Left ventricle myocardium superior (tissue), 1 donor: ENCODE measurements around the gene GALNT2. TPM values are rescaled to one million over a fixed set of nuclear protein-coding genes. Genes with fewer than 3 reads are reported as not detected.

ENCODE experiments used
- ATAC-seq: fragments of 200-7000 bp; cut with Tn5 transposase; one replicate; pipeline ENCODE4 v1.9.1; 2020; ENCODE audit warnings: mild to moderate bottlenecking, moderate library complexity
- DNase-seq: peaks from one replicate; pipeline ENCODE4 v3.0.0-alpha.2; 2020
- intact Hi-C: fragments of 100-400 bp; cut with micrococcal nuclease; formaldehyde crosslinking; loops from one replicate; pipeline ENCODE4 v1.11.0; 2022
- total RNA-seq: library from RNA; stranded (reverse); fragmentation: NEBNext Ultra II Directional; extraction: Animal tissue kit (Norgen Biotek cat#: 25700); gene quantifications from one replicate; pipeline ENCODE4 v1.2.1, GENCODE V29; 2021
- donor health status: DM: no; HTN: yes; CAD: no; lungs with severe emphysema.

Gene GALNT2
- total RNA-seq, 1 donor from 2014 or later = 22.0 TPM

DNA sequence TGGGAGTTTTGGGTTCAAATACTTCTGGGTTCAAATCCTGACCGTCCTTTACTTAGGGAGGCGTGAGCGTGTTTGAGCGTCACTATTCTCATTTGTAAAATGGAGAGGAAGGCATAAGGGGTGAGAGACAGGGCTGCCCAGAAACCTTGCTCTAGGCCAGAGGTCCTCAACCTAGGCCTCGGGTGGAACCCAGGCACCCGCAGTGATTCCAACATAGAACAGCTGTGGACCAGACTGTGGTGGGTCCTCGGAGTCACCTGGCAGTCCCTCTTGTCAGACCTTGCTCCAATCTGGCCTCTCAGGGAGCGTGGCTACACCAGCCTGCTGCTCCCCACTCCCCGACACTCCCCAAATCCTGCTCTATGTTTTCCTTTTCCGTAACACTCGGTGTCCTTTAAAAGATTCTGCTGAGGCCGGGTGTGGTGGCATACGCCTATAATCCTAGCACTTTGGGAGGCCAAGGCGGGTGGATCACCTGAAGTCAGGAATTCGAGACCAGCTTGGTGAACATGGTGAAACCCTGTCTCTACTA lies 242.7 kb downstream of the GALNT2 start:
- intact Hi-C loops = loop anchor here (10.0 kb wide), 1 partner anchor 645 kb away; no protein-coding TSS in a partner anchor
- ATAC-seq (no peak), DNase-seq (no peak)

- DNase-seq (peak; percentile 86), ATAC-seq (peak; percentile 92)
- intact Hi-C loops = no loop called here
Observed at GRCh38 chr1:230310381-230311163, 243.5 kb downstream of the GALNT2 start.

- ATAC-seq (no peak), DNase-seq (no peak)
- intact Hi-C loops = no loop called here
Observed at GRCh38 chr1:230312676-230313075, 245.6 kb downstream of the GALNT2 start.

GRCh38 chr1:230313453-230314141 lies 246.6 kb downstream of the GALNT2 start:
- no peak for ATAC-seq
- intact Hi-C loops = no loop called here
- DNase-seq = no peak

DNA sequence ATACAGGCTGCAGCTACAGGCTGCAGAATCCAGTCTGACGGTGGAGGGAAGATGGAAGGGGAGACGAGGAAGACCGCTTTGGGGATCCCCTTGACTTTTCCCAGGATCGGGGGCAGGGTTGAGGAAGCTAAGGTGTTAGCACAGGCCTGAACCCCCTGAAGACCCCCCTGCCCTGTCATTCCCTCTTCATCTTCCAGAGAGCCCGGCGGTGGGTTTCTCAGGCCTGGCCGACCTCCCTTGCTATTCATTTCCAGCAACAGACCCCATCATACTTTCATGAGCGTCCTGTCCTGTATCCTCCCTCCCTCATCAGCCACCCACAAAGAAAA lies 247.1 kb downstream of the GALNT2 start:
- no peak for DNase-seq

GRCh38 chr1:230315099-230315498 lies 248.1 kb downstream of the GALNT2 start:
- intact Hi-C loops = no loop called here
- ATAC-seq (no peak), DNase-seq (no peak)

More for the DNA sequence above, 247.1 kb downstream of the GALNT2 start:
- ATAC-seq = no peak
- intact Hi-C loops = no loop called here

GRCh38 chr1:230316864-230317745 lies 250.1 kb downstream of the GALNT2 start:
- intact Hi-C loops = no loop called here
- ATAC-seq (no peak), DNase-seq (no peak)

- ATAC-seq = no peak
- intact Hi-C loops = no loop called here
- DNase-seq = no peak
Observed at GRCh38 chr1:230317823-230318819, 251.1 kb downstream of the GALNT2 start.

DNA sequence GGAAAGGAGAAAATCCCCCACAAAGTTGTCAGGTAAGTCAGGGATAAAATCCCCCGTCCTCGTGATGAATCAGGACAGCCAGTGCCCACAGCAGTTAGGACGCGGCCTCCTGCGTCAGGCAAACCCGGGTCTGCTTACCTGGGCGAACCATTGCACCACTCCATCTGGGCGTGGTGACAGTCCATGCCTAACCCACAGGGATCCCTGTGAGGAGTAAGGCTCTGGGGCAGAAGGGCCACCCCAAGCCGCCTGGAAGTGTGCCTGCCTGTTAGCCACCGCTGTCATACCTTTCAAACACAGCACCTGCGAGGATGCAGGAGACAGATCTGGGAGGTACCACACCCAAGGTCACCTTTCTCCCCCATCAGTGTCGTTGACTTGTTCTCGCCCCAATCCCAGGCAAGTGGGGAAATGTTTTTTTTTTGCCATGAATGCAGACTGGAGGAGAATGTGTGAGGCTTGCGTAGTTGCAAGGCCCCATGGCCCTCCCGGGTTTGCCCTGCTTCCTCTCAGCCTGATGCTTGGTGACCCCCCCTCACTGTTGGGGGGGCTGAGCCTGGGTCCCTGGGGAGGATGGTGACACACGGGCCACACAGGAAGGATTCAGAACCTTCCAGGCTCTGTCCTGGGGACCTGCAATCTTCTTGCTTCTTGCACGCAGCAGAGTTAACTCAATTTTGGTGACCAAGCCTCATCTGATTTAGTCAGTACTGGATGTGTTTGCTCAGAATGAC lies 252.1 kb downstream of the GALNT2 start:
- intact Hi-C loops = no loop called here
- DNase-seq = no peak
- no peak for ATAC-seq

DNA sequence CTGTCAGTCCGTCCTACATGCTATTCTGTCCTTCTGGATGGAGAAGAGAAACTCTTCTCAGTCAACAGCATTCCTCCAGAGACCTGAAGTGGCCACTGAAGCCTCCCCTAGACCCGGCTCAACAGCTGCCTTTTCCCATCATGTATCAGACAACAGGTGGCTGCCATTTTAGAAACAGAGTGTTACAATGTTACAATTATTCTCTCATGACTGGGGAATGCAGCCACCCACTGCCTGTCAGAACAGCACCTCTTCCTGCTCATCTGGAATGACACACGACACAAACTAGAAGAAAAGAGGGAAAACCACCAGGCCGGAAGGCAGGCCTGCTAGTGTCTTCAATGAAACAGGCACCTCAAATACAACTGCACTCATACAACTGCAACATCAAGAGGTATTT lies 253.8 kb downstream of the GALNT2 start:
- intact Hi-C loops = no loop called here
- ATAC-seq (no peak), DNase-seq (no peak)

DNA sequence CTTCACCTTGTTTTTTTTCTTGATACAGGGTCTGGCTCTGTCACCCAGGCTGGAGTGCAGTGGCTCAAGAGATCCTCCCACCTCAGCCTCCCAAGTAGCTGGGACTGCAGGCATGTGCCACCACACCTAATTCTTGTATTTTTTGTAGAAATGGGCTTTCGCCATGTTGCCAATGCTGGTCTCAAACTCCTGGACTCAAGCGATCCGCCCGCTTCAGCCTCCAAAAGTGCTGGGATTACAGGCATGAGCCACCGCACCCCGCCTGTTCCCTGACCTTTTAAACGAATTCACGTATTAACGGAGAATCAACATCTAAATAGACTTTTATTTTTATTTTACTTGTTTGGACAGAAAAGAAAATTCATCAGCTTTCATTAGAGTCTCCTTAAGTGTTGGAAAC lies 254.3 kb downstream of the GALNT2 start:
- no peak for ATAC-seq

DNA sequence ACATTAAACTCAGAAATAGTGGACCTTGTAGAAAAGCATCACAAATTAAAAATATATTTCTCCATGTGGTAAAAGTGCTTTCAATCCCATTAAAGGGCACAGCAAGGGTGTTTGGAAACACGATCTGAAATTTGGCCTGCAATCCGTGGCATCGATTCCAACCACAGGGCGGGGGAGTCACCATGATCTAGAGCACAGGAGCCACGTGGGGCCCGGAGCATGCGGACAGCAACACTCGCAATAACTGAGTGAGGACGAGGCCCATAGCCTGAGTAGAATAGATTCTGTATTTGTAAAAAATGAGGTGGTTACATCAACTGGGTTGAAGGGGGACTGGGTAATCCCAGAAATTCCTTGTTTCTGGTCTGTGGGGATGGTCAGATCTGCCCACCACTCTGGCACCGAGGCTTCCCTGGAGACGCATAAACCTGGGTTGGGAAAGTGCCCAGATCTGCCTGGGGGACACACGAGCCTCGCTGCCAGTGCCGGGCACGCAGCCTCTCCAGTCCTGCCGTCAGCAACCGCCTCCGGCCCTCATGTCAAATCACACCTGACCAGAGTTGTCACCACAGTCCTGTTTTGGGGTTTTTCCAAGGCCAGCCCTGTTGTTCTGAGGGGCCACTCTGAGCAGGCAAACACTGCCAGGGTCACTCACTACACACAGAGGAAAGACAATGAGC lies 254.8 kb downstream of the GALNT2 start:
- DNase-seq (peak; percentile 80), ATAC-seq (peak; percentile 88)
- intact Hi-C loops = no loop called here

More for the DNA sequence above, 254.3 kb downstream of the GALNT2 start:
- no peak for DNase-seq
- intact Hi-C loops = no loop called here

DNA sequence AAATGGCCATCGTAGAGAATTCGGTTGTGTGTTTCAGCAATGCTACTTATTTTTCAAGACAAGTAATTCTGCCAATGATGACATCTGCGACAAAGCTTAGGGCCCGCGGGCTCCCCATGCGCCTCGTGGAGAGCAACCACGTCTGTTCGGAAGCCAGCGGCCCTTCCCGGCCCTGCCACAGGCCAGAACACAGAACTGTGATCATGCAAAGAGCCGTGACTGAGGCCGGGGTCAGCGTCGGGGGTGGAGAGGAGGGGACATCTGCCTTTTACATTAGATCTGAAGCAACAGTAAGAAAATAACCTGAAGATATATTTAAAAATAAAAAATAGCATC lies 255.4 kb downstream of the GALNT2 start:
- no peak for DNase-seq
- ATAC-seq = peak; percentile 23

DNA sequence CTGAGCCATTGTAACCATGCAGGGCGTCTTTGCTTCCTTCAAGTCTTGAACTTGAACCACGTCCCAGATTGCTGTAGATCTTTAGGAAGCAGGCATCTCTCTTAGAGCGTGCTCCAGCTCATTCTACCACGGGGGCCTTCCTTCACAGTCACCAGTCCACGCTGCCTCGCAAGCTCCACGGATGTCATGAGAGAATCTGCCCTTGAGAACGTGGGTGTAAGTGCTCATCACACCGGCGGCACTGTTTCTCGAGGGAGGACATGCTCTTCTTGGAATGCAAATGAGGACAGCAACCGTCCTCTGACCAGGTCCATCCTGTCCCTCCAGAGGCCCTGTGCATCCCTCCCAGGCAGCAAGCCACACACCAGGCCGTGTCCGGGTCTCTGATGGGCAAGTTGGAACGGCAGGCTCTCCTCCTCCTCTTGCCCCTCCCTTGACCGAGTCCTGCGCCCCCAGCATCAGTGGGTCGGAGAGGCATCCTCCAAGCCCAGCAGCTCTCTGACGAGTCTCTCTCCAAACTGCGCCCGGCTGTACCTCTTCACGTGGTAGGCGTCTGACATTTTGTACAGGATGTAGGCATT lies 256.0 kb downstream of the GALNT2 start:
- no peak for ATAC-seq
- no peak for DNase-seq
- intact Hi-C loops = no loop called here

More for the DNA sequence above, 255.4 kb downstream of the GALNT2 start:
- intact Hi-C loops = no loop called here

- intact Hi-C loops = no loop called here
- DNase-seq (no peak), ATAC-seq (no peak)
Observed at GRCh38 chr1:230323686-230324085, 256.6 kb downstream of the GALNT2 start.

DNA sequence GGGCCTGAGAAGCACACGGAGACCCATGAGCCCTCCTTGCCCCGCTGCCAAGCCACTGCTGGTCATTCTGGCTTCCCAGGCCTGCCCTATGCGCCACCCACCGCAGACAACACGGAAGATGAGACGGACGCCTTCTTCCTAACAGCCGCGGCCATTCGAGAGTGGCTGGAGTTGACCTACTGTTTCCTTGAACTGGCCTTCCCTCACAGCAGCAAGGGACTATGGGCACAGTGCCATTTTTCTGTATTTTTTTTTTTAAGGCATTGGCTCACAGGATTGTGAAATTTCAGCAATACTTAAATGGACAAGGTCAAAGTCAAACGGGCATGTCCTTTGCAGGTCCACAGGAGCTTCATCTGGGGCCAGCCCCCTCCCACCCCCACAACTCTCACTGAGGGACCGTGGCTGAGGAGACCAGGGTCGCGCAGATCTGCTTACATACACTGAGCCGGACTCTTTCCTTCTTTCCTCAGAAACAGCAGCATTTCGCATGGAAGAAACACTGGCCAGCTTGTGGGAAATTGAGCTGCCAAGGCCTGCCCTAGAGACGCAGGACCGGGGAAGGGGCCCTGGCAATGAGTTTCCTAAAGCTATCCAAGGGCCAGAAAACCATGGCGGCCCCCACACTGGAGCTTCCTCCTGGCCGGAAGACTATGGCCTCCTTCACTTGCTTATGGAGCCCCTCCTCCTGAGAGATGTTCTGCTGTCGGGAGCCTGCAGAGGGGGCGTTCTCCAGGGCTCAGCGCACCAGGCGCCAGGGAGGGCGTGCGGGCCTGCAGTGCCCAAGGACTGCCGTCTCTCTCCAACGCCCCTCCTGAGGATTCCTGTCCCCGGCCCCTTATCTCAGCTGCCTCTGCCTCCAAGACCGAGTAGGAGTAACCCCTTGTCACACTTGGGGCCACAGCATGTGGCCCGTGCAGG lies 260.2 kb downstream of the GALNT2 start:
- DNase-seq = peak; percentile 42
- peak; percentile 10 for ATAC-seq
- intact Hi-C loops = no loop called here
